ENCODE results near the gene GPC5.
"Not testable (repeated sequence)": the region's sequence is repeated elsewhere in the genome, so short reads cannot be mapped to it uniquely, and the experiment has no call there.

GPC5 gene

GRCh38 chr13:91659256-91660075, 261.0 kb downstream of the GPC5 start:
- no peak for TF ChIP-seq CTCF (IDR thresholded peaks at IDR 0.05; ENCODE audit: low read depth, low read length)
- DNase-seq (ENCODE audit: extremely low read depth, low read depth): no peak

DNA sequence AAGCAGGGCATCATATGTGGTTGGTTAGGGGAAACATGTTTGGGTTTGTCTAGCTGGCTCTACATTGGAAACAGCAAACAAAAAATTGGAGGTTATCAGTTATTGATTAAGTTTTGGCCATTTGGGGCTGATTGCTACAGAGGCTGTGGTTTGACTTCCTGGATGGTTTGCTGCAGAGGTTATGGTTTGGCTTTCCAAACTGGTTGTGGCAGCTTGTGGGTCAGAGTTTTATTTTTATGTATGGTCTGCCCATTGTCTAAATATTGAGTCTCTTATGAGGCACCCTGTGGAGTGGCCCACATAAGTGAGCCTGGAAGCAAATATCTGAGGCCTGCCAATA, 261.6 kb downstream of the GPC5 start:
- TF ChIP-seq CTCF (IDR thresholded peaks at IDR 0.05; ENCODE audit: low read depth, low read length): no peak
- DNase-seq (ENCODE audit: extremely low read depth, low read depth): no peak

DNA sequence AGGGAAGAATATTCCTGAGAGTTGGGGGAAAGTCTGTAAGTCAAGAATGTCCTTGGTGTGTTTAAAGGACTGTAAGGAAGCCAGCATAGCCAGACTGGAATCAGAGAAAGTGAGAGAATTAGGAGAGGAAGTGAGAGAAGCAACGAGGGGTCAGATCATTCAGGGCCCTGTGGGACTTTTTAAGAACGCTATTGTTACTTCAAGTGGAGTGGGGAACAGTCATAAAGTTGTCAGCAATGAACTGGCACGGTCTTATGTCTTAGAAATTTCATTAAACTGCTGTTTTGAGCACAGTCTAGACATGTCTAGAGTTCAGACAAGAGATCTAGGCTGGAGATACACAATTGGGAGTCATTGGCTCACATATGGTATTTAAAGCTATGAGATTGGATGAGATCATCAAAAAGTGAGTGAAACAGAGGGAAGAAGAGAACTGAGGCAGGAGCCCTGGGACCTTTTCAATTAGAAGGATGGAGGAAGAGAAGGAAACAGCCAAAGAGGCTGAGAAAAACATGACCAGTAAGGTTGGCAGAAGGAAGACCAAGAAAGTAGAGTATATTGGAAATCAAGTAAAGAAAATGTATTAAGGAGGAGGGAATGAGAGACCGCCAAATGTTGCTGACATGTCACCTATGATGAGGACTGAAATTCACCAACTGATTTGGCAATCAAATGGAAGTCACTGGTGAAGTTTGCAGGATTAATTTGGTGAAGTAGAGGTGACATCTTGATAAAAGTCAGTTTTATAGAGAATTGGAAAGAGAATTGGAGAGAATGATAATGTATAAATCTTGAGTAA, 263.5 kb downstream of the GPC5 start:
- no peak for TF ChIP-seq CTCF (IDR thresholded peaks at IDR 0.05; ENCODE audit: low read depth, low read length)
- no peak for DNase-seq (ENCODE audit: extremely low read depth, low read depth)

- no peak for TF ChIP-seq CTCF (IDR thresholded peaks at IDR 0.05; ENCODE audit: low read depth, low read length)
- DNase-seq (ENCODE audit: extremely low read depth, low read depth): no peak
Observed at GRCh38 chr13:91664039-91664438, 265.6 kb downstream of the GPC5 start.

GRCh38 chr13:91667486-91667885, 269.1 kb downstream of the GPC5 start:
- no peak for TF ChIP-seq CTCF (IDR thresholded peaks at IDR 0.05; ENCODE audit: low read depth, low read length)
- DNase-seq (ENCODE audit: extremely low read depth, low read depth): no peak

DNA sequence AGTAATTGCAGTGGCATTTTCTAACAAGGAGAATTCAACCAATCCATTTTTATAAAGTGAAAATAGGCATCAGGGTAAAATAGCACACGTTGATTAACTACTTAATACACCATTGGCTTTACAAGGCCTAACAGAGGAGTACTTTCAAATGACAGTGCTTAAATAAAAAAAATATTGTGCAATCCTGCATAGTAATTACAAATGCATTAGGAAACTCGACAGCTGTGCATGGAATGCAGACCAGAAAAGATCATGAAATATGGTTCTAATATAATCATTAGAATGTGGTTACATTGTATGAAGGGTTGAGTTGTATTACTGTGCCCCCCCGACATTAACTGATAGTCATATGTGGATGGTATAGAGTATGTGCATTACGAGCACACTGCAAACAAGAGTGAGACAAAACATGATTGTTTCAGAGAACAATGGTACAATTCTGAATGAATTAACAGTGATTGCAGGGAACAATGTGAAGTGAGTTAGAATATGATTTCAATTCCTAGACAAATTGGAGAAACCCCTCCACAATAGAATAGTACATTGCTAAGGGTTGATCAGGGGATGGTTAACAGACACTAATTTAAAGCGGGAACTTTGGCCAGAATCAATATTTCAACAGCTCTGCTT, 270.6 kb downstream of the GPC5 start:
- no peak for TF ChIP-seq CTCF (IDR thresholded peaks at IDR 0.05; ENCODE audit: low read depth, low read length)
- no peak for DNase-seq (ENCODE audit: extremely low read depth, low read depth)

GRCh38 chr13:91674347-91674746, 275.9 kb downstream of the GPC5 start:
- not testable (repeated sequence) for DNase-seq (ENCODE audit: extremely low read depth, low read depth)

All from AG09319 (cell line).